Skeletal muscle tissue (tissue), 4 donors: ENCODE measurements around the gene WDR93. TPM values are rescaled to one million over a fixed set of nuclear protein-coding genes. Genes with fewer than 3 reads are reported as not detected.
"Not testable (repeated sequence)": the region's sequence is repeated elsewhere in the genome, so short reads cannot be mapped to it uniquely, and the experiment has no call there.

Experiments used
- H3K27ac ChIP-seq: one replicate; pipeline ENCODE4 v1.7.0; 2013; ENCODE audit warnings: mild to moderate bottlenecking, low read depth, low read length, inconsistent platforms
- H3K27me3 ChIP-seq, 3 donors: one replicate each; pipeline ENCODE4 v1.7.0; 2013; ENCODE audit warnings: low read length in 3 of 3; ENCODE audit not compliant: control insufficient read depth in 3 of 3, insufficient read depth in 3 of 3
- H3K36me3 ChIP-seq, 3 donors: one replicate each; pipeline ENCODE4 v1.7.0; 2013; ENCODE audit warnings: low read length in 3 of 3; ENCODE audit not compliant: control insufficient read depth in 3 of 3, insufficient read depth in 3 of 3
- H3K4me1 ChIP-seq, 3 donors: one replicate each; pipeline ENCODE4 v1.7.0; 2013; ENCODE audit warnings: low read length in 3 of 3, mild to moderate bottlenecking in 3 of 3; ENCODE audit not compliant: control insufficient read depth in 3 of 3, insufficient read depth in 3 of 3
- H3K4me3 ChIP-seq, 3 donors: one replicate each; pipeline ENCODE4 v1.7.0; 2013; ENCODE audit warnings: low read length in 3 of 3
- H3K9ac ChIP-seq, 3 donors: one replicate each; pipeline ENCODE4 v1.7.0; 2013; ENCODE audit warnings: low read length in 3 of 3, mild to moderate bottlenecking in 3 of 3, moderate library complexity in 2 of 3, low read depth in 1 of 3
- H3K9me3 ChIP-seq, 3 donors: one replicate each; pipeline ENCODE4 v1.7.0; 2013; ENCODE audit warnings: low read length in 3 of 3; ENCODE audit not compliant: control insufficient read depth in 3 of 3
- total RNA-seq: library from RNA; depleted of rRNA; stranded (reverse); fragments of >200 nt; gene quantifications from one replicate; pipeline ENCODE4 v1.2.3, GENCODE V29; 2014
- donor health status: Osteomylitis.

The WDR93 gene
- total RNA-seq, 1 donor from 2014 or later: not detected

DNA sequence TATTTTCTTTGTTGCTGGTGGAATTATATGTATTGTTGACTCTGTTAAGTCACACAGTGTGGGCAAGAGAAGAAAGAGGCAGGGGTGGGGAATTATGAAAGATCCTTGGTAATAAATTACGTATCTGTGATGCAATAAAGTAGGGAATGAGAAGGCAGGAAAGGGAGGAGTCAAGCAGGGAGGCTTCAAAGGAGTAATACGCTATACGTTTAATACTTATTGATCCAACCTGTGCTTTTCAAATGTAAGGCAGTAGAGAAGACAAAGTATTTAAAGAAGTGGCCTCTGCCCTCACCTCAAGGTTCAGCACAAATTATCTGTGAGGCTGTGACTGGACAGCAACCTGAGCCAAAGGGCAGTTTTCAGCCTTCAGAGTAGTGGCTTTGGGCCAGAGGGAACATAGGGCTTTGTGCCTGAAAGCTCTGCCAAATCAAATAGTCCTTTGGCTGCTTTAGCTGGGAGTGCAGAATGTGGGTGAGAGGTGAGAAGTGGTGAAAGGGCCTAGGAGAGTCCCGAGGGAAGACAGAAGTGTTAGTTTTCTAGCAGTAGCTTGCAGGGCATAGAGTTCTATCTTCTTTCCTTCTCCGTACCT is 10.2 kb upstream of the WDR93 start:
- H3K9ac ChIP-seq: no peak overlapping the region
- peaks cover 0 to 8% (median 2%) of the 10 kb centered on the region in 3 donors for H3K36me3 ChIP-seq
- no peaks in the 10 kb centered on the region for H3K9me3 ChIP-seq
- peaks cover 16 to 26% (median 23%) of the 10 kb centered on the region in 3 donors for H3K4me1 ChIP-seq
- H3K27ac ChIP-seq: peak overlapping the region; percentile 9
- no peaks in the 10 kb centered on the region for H3K27me3 ChIP-seq
- peak overlapping the region in 1 of 3 donors; percentile 34 for H3K4me3 ChIP-seq

- Histone ChIP-seq H3K9ac (no peak overlapping the region), H3K9me3 (no peaks in the 10 kb centered on the region), H3K4me1 (peaks cover 16 to 26% (median 23%) of the 10 kb centered on the region in 3 donors), H3K27me3 (no peaks in the 10 kb centered on the region), H3K4me3 (no peak overlapping the region), H3K27ac (peak overlapping the region; percentile 9), H3K36me3 (peaks cover 0 to 13% (median 2%) of the 10 kb centered on the region in 3 donors)
These were observed 9.5 kb upstream of the WDR93 start for GRCh38 chr15:89681146-89681545.

- Histone ChIP-seq H3K27me3 (no peaks in the 10 kb centered on the region), H3K9me3 (no peaks in the 10 kb centered on the region), H3K27ac (no peak overlapping the region), H3K9ac (no peak overlapping the region), H3K4me1 (peaks cover 7 to 16% (median 8%) of the 10 kb centered on the region in 3 donors), H3K4me3 (no peak overlapping the region), H3K36me3 (peaks cover 0 to 14% (median 2%) of the 10 kb centered on the region in 3 donors)
These were observed 4.6 kb upstream of the WDR93 start for GRCh38 chr15:89685995-89686394.

GRCh38 chr15:89686522-89686921 is 4.1 kb upstream of the WDR93 start:
- H3K9ac ChIP-seq: no peak overlapping the region
- H3K27ac ChIP-seq: no peak overlapping the region
- no peak overlapping the region for H3K4me3 ChIP-seq
- no peaks in the 10 kb centered on the region for H3K9me3 ChIP-seq
- peaks cover 0 to 14% (median 2%) of the 10 kb centered on the region in 3 donors for H3K36me3 ChIP-seq
- H3K4me1 ChIP-seq: peaks cover 4 to 13% (median 4%) of the 10 kb centered on the region in 3 donors
- no peaks in the 10 kb centered on the region for H3K27me3 ChIP-seq

- H3K27ac ChIP-seq, H3K9me3 ChIP-seq, H3K36me3 ChIP-seq, H3K27me3 ChIP-seq: not testable (repeated sequence)
- H3K9ac ChIP-seq: peak overlapping the region; percentile 81 to 88 (median 85)
- H3K4me3 ChIP-seq: peak overlapping the region; percentile 92 to 95 (median 93)
- peaks cover 4 to 13% (median 4%) of the 10 kb centered on the region in 3 donors for H3K4me1 ChIP-seq
These were observed 708 bp upstream of the WDR93 start for GRCh38 chr15:89689930-89690275.

GRCh38 chr15:89693091-89693490 is 2.5 kb downstream of the WDR93 start:
- H3K27ac ChIP-seq: no peak overlapping the region
- no peak overlapping the region for H3K9ac ChIP-seq
- no peaks in the 10 kb centered on the region for H3K36me3 ChIP-seq
- no peak overlapping the region for H3K4me3 ChIP-seq
- peaks cover 4 to 13% (median 4%) of the 10 kb centered on the region in 3 donors for H3K4me1 ChIP-seq
- H3K27me3 ChIP-seq: no peaks in the 10 kb centered on the region
- H3K9me3 ChIP-seq: no peaks in the 10 kb centered on the region

DNA sequence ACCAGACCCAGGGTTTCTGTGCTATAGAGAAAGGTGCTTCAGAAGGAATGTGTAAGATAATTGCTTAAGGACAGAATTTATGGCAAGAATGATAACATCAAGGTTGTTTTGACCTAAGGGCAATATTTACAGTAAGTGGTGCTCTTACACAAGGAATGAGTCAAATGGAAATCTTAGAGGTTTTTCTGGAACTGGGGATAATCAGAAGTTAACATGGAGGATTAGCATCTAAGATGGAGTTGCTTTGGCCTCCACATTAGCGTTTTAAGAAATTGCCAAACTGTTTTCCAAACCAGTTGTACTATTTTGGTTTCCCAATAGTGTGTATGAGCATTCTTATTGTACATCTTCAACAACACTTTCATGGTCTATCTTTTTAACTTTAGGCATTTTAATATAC is 3.1 kb downstream of the WDR93 start:
- no peak overlapping the region for H3K4me3 ChIP-seq
- no peak overlapping the region for H3K27ac ChIP-seq
- no peaks in the 10 kb centered on the region for H3K9me3 ChIP-seq

DNA sequence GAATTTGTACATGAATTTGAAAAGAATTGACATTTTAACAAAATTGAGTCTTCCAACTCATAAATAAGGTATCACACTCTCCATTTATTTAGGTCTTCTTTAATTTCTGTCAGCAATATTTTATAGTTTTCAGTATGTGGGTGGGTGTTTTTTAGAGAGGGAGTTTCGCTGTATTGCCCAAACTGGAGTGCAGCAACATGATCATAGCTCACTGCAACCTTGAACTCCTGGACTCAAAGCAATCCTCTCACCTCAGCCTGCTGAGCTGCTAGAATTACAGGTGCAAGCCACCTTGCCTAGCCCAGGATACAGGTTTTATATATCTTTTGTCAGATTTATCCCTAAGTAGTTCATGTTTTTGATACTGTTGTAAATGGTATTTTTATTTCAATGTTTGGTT is 4.6 kb downstream of the WDR93 start:
- Histone ChIP-seq H3K27me3 (no peaks in the 10 kb centered on the region), H3K36me3 (no peaks in the 10 kb centered on the region), H3K9ac (no peak overlapping the region), H3K4me1 (peaks cover 3 to 7% (median 4%) of the 10 kb centered on the region in 3 donors), H3K27ac (no peak overlapping the region), H3K9me3 (no peaks in the 10 kb centered on the region), H3K4me3 (no peak overlapping the region)

More for the DNA sequence above, 3.1 kb downstream of the WDR93 start:
- no peak overlapping the region for H3K9ac ChIP-seq
- H3K36me3 ChIP-seq: no peaks in the 10 kb centered on the region
- no peaks in the 10 kb centered on the region for H3K27me3 ChIP-seq
- peaks cover 4 to 13% (median 4%) of the 10 kb centered on the region in 3 donors for H3K4me1 ChIP-seq

DNA sequence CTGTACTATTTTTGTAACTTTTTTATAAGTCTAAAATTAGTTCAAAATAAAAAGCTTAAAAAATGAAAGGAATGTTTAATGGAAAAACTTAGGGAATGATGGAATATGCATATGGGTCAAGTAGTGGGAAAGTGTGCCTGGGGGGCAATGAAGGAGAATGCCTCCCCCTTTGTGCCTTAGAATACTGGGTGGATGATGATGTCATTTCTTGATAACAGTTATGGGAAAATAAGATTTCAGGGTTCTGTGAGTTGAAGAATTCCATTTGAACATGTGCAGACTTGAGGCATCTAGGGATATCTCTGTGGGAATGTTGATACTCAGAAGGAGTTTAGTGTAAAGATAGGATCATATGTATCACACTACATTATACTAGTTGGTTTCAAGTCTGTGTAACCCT is 13.8 kb downstream of the WDR93 start:
- Histone ChIP-seq H3K4me1 (no peaks in the 10 kb centered on the region), H3K4me3 (no peak overlapping the region), H3K9me3 (no peaks in the 10 kb centered on the region), H3K36me3 (no peaks in the 10 kb centered on the region), H3K27ac (no peak overlapping the region), H3K9ac (no peak overlapping the region), H3K27me3 (peaks cover 0 to 9% (median 3%) of the 10 kb centered on the region in 3 donors)

DNA sequence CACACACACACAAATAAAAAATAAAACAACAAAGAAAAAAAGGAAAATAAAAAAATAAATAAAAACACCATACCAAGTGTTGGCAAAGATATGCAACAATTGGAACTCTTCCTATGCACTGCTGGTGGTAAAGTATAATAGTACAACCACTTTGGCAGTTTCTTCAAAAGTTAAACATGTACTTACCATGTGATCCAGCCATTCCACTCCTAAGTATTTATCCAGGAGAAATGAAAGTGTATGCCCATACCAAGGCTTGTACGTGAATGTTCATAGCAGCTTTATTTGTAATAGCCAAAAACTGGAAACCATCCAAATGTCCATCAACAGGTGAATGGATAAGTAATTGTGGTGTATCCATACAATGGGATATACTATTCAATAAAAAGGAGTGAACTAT is 17.0 kb downstream of the WDR93 start:
- Histone ChIP-seq H3K27ac (no peak overlapping the region), H3K9me3 (no peaks in the 10 kb centered on the region), H3K36me3 (no peaks in the 10 kb centered on the region), H3K27me3 (no peaks in the 10 kb centered on the region), H3K4me3 (no peak overlapping the region), H3K9ac (no peak overlapping the region), H3K4me1 (no peaks in the 10 kb centered on the region)
